ENCODE results near the gene TRAPPC2B. TPM values are rescaled to one million over a fixed set of nuclear protein-coding genes. Genes with fewer than 3 reads are reported as not detected.

Gene TRAPPC2B
- total RNA-seq, 1 donor from 2014 or later: 15.7 TPM

DNA sequence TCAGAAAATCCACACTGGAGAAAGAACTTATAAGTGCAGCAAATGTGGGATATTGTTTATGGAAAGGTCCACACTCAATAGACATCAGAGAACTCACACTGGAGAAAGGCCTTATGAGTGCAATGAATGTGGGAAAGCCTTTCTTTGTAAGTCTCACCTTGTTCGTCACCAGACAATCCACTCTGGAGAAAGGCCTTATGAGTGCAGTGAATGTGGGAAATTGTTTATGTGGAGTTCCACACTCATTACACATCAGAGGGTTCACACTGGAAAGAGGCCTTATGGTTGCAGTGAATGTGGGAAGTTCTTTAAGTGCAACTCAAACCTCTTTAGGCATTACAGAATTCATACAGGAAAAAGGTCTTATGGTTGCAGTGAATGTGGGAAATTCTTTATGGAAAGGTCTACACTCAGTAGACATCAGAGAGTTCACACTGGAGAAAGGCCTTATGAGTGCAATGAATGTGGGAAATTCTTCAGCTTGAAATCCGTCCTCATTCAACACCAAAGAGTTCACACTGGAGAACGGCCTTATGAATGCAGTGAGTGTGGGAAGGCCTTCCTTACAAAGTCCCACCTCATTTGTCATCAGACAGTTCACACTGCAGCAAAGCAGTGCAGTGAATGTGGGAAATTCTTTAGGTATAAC, 14.3 kb downstream of the TRAPPC2B start:
- DNase-seq: no peak
- H3K9me3 Mint-ChIP-seq (ENCODE audit: unreplicated experiment): peaks cover 9% of the 10 kb centered on the region
- peaks cover 64% of the 10 kb centered on the region for H3K36me3 Mint-ChIP-seq (ENCODE audit: unreplicated experiment)
- no peak overlapping the region for H3K27ac Mint-ChIP-seq (ENCODE audit: unreplicated experiment)
- TF ChIP-seq, protein P1, sequence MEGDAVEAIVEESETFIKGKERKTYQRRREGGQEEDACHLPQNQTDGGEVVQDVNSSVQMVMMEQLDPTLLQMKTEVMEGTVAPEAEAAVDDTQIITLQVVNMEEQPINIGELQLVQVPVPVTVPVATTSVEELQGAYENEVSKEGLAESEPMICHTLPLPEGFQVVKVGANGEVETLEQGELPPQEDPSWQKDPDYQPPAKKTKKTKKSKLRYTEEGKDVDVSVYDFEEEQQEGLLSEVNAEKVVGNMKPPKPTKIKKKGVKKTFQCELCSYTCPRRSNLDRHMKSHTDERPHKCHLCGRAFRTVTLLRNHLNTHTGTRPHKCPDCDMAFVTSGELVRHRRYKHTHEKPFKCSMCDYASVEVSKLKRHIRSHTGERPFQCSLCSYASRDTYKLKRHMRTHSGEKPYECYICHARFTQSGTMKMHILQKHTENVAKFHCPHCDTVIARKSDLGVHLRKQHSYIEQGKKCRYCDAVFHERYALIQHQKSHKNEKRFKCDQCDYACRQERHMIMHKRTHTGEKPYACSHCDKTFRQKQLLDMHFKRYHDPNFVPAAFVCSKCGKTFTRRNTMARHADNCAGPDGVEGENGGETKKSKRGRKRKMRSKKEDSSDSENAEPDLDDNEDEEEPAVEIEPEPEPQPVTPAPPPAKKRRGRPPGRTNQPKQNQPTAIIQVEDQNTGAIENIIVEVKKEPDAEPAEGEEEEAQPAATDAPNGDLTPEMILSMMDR (IDR thresholded peaks at IDR 0.05; ENCODE audit: partially characterized antibody, unreplicated experiment): no peak
- no peak overlapping the region for H3K4me3 Mint-ChIP-seq (ENCODE audit: unreplicated experiment)
- H3K4me1 Mint-ChIP-seq (ENCODE audit: low read depth, unreplicated experiment): no peaks in the 10 kb centered on the region
- H3K27me3 Mint-ChIP-seq (ENCODE audit: unreplicated experiment): peaks cover 2% of the 10 kb centered on the region

- Mint-ChIP-seq H3K4me1 (ENCODE audit: low read depth, unreplicated experiment) (no peaks in the 10 kb centered on the region), H3K27me3 (ENCODE audit: unreplicated experiment) (no peaks in the 10 kb centered on the region), H3K4me3 (ENCODE audit: unreplicated experiment) (no peak overlapping the region), H3K27ac (ENCODE audit: unreplicated experiment) (no peak overlapping the region), H3K36me3 (ENCODE audit: unreplicated experiment) (peaks cover 36% of the 10 kb centered on the region), H3K9me3 (ENCODE audit: unreplicated experiment) (peaks cover 3% of the 10 kb centered on the region)
- DNase-seq: no peak
- TF ChIP-seq, protein P1 (IDR thresholded peaks at IDR 0.05; ENCODE audit: partially characterized antibody, unreplicated experiment): no peak
Measured at GRCh38 chr19:57380923-57381322, 17.6 kb downstream of the TRAPPC2B start.

GRCh38 chr19:57382806-57383488, 19.6 kb downstream of the TRAPPC2B start:
- H3K36me3 Mint-ChIP-seq (ENCODE audit: unreplicated experiment): peaks cover 17% of the 10 kb centered on the region
- no peaks in the 10 kb centered on the region for H3K27me3 Mint-ChIP-seq (ENCODE audit: unreplicated experiment)
- no peak for DNase-seq
- no peak overlapping the region for H3K27ac Mint-ChIP-seq (ENCODE audit: unreplicated experiment)
- TF ChIP-seq, protein P1 (IDR thresholded peaks at IDR 0.05; ENCODE audit: partially characterized antibody, unreplicated experiment): no peak
- H3K9me3 Mint-ChIP-seq (ENCODE audit: unreplicated experiment): no peaks in the 10 kb centered on the region
- no peaks in the 10 kb centered on the region for H3K4me1 Mint-ChIP-seq (ENCODE audit: low read depth, unreplicated experiment)
- no peak overlapping the region for H3K4me3 Mint-ChIP-seq (ENCODE audit: unreplicated experiment)

- Mint-ChIP-seq H3K27ac (ENCODE audit: unreplicated experiment) (peak overlapping the region; percentile 92), H3K36me3 (ENCODE audit: unreplicated experiment) (peaks cover 2% of the 10 kb centered on the region), H3K4me3 (ENCODE audit: unreplicated experiment) (peak overlapping the region; percentile 98), H3K9me3 (ENCODE audit: unreplicated experiment) (peaks cover 8% of the 10 kb centered on the region), H3K4me1 (ENCODE audit: low read depth, unreplicated experiment) (peaks cover 5% of the 10 kb centered on the region), H3K27me3 (ENCODE audit: unreplicated experiment) (peaks cover 7% of the 10 kb centered on the region)
- TF ChIP-seq, protein P1 (IDR thresholded peaks at IDR 0.05; ENCODE audit: partially characterized antibody, unreplicated experiment): no peak
- DNase-seq: no peak
Measured at GRCh38 chr19:57389194-57389729, 25.9 kb downstream of the TRAPPC2B start.
